ENCODE data around the gene ZDHHC18.
"Not testable (repeated sequence)": the region's sequence is repeated elsewhere in the genome, so short reads cannot be mapped to it uniquely, and the experiment has no call there.

ZDHHC18 gene

GRCh38 chr1:26858891-26859640 is 32.6 kb downstream of the ZDHHC18 start:
- ATAC-seq = no peak

- ATAC-seq = no peak
Measured at GRCh38 chr1:26861286-26861701, 34.8 kb downstream of the ZDHHC18 start.

GRCh38 chr1:26861889-26862378 is 35.4 kb downstream of the ZDHHC18 start:
- no peak for ATAC-seq

- ATAC-seq = no peak
Measured at GRCh38 chr1:26862781-26863684, 36.5 kb downstream of the ZDHHC18 start, which contains the start of gene SFN. TSS of gene SFN (plus strand) at chr1:26863149. CDS start at chr1:26863213, 64 bp downstream.

- no peak for ATAC-seq
Measured at GRCh38 chr1:26863685-26864077, 37.2 kb downstream of the ZDHHC18 start.

- peak; percentile 98 for ATAC-seq
Measured at GRCh38 chr1:26864610-26865480, 38.4 kb downstream of the ZDHHC18 start.

GRCh38 chr1:26873097-26873496 is 46.6 kb downstream of the ZDHHC18 start:
- not testable (repeated sequence) for ATAC-seq

- ATAC-seq = no peak
Measured at GRCh38 chr1:26874896-26875295, 48.4 kb downstream of the ZDHHC18 start.

GRCh38 chr1:26877326-26877725 is 50.8 kb downstream of the ZDHHC18 start:
- ATAC-seq = no peak

- no peak for ATAC-seq
Measured at GRCh38 chr1:26879793-26880192, 53.3 kb downstream of the ZDHHC18 start.

GRCh38 chr1:26881611-26882010 is 55.1 kb downstream of the ZDHHC18 start:
- not testable (repeated sequence) for ATAC-seq

GRCh38 chr1:26882696-26883463 is 56.4 kb downstream of the ZDHHC18 start:
- no peak for ATAC-seq

GRCh38 chr1:26887125-26887524 is 60.6 kb downstream of the ZDHHC18 start:
- ATAC-seq = no peak

- no peak for ATAC-seq
Measured at GRCh38 chr1:26888231-26888630, 61.7 kb downstream of the ZDHHC18 start.

- ATAC-seq = peak; percentile 97 to 98
Measured at GRCh38 chr1:26889551-26890466, 63.3 kb downstream of the ZDHHC18 start, which contains the start of gene GPN2. TSS of gene GPN2 (minus strand) at chr1:26890283. CDS start at chr1:26890096, 187 bp downstream.

GRCh38 chr1:26890467-26890796 is 63.9 kb downstream of the ZDHHC18 start:
- peak; percentile 30 to 36 for ATAC-seq

GRCh38 chr1:26894263-26894662 is 67.8 kb downstream of the ZDHHC18 start:
- no peak for ATAC-seq

GRCh38 chr1:26897351-26897750 is 70.9 kb downstream of the ZDHHC18 start:
- no peak for ATAC-seq

- peak; percentile 89 to 90 for ATAC-seq
Measured at GRCh38 chr1:26900001-26900814, 73.7 kb downstream of the ZDHHC18 start, which contains the start of gene GPATCH3. TSS of gene GPATCH3 (minus strand) at chr1:26900467. CDS start at chr1:26900442, 25 bp downstream.
